ENCODE results near the gene DNMT1.

DNMT1 gene

DNA sequence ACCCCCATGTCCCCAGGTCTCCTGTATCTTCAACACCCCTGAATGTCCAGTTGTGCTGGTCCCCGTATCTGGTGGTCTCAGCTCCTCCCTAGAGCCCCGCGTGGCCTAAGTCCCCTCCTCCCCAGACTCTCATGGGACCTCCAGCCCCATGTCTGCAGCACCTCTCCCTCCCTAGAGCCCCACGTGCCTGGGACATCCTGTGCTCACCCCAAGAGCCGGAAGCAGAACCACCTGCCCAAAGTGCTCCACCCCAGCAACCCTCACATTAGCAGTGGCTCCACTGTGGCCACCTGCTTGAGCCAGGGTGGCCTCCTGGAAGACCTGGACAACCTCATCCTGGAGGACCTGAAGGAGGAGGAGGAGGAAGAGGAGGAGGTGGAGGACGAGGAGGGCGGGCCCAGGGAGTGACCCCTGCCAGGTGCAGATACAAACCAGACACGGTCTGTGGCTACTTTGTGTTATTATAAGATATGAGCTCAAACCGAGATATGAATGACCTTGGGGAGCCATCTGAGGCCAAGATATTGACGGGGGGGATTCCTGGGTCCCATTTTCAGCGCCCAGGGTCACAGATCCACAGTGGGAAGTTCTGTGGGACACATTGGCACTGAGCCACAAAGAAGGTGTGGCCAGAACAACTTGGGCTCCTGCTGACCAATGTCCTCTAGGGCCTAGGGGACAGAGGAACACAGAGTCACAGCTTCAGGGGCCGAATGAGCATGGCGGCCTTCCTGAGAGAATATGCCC, 102.7 kb downstream of the DNMT1 start:
- no peak overlapping the region for H3K4me3 ChIP-seq (ENCODE audit: low read depth, low read length)
- TF ChIP-seq, protein P1, sequence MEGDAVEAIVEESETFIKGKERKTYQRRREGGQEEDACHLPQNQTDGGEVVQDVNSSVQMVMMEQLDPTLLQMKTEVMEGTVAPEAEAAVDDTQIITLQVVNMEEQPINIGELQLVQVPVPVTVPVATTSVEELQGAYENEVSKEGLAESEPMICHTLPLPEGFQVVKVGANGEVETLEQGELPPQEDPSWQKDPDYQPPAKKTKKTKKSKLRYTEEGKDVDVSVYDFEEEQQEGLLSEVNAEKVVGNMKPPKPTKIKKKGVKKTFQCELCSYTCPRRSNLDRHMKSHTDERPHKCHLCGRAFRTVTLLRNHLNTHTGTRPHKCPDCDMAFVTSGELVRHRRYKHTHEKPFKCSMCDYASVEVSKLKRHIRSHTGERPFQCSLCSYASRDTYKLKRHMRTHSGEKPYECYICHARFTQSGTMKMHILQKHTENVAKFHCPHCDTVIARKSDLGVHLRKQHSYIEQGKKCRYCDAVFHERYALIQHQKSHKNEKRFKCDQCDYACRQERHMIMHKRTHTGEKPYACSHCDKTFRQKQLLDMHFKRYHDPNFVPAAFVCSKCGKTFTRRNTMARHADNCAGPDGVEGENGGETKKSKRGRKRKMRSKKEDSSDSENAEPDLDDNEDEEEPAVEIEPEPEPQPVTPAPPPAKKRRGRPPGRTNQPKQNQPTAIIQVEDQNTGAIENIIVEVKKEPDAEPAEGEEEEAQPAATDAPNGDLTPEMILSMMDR (IDR thresholded peaks at IDR 0.05; ENCODE audit: control insufficient read depth, extremely low read depth, insufficient read depth) = no peak
- no peak for DNase-seq (ENCODE audit: low read depth)

- TF ChIP-seq, protein P1 (IDR thresholded peaks at IDR 0.05; ENCODE audit: control insufficient read depth, extremely low read depth, insufficient read depth) = no peak
- DNase-seq (ENCODE audit: low read depth) = no peak
- no peak overlapping the region for H3K4me3 ChIP-seq (ENCODE audit: low read depth, low read length)
These were observed 103.4 kb downstream of the DNMT1 start for GRCh38 chr19:10091370-10091687.

DNA sequence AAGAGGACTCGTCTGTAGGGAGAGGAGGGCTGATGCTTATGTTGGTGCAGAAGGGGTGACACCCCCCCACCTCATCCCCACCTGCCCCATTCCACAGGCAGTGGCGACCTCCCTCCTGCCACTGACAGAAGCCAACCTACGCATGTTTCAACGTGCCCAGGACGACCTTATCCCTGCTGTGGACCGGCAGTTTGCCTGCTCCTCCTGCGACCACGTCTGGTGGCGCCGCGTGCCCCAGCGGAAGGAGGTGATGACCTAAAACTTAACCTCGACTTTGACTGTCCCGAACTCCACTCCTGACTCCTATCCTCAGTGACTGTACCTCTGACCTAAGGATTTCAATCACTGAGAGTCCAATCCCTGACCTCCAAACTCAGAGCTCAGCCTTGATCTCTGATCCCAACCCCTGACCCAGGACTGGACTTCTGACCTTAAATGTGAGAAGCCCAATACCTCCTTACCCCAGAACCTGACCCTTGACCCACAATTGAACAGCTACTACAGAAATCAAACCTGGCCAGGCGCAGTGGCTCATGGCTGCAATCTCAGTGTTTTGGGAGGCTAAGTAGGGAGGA, 104.9 kb downstream of the DNMT1 start:
- TF ChIP-seq, protein P1 (IDR thresholded peaks at IDR 0.05; ENCODE audit: control insufficient read depth, extremely low read depth, insufficient read depth) = no peak
- no peak for DNase-seq (ENCODE audit: low read depth)
- H3K4me3 ChIP-seq (ENCODE audit: low read depth, low read length) = no peak overlapping the region

DNA sequence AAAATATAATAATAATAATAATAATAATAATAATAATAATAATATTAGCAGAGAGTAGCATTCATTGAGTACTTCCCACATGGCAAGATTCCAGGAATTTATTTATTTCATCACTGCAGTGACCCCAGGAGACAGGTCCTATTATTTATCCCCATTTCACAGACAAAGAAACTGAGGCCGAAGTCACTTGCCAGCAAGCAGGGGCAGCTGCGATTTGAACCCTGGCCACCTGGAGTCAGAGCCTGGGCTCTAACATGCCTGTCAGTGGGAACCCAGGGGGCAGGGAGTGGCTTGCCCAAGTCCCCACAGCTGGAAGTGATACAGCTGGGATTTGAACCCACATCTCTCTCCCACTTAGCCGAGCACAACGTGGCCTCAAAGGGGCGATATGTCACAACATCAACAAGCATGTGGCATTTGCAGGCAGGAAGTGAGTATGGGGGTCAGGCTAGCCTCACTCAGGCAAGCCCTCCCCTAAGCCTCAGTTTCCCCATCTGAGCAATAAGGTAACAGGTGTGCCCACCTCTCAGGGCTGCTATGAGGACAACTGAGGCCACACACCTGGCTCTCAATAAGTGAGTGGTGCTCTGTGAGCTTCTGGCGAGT, 105.7 kb downstream of the DNMT1 start:
- H3K4me3 ChIP-seq (ENCODE audit: low read depth, low read length) = no peak overlapping the region
- TF ChIP-seq, protein P1 (IDR thresholded peaks at IDR 0.05; ENCODE audit: control insufficient read depth, extremely low read depth, insufficient read depth) = no peak
- no peak for DNase-seq (ENCODE audit: low read depth)

DNA sequence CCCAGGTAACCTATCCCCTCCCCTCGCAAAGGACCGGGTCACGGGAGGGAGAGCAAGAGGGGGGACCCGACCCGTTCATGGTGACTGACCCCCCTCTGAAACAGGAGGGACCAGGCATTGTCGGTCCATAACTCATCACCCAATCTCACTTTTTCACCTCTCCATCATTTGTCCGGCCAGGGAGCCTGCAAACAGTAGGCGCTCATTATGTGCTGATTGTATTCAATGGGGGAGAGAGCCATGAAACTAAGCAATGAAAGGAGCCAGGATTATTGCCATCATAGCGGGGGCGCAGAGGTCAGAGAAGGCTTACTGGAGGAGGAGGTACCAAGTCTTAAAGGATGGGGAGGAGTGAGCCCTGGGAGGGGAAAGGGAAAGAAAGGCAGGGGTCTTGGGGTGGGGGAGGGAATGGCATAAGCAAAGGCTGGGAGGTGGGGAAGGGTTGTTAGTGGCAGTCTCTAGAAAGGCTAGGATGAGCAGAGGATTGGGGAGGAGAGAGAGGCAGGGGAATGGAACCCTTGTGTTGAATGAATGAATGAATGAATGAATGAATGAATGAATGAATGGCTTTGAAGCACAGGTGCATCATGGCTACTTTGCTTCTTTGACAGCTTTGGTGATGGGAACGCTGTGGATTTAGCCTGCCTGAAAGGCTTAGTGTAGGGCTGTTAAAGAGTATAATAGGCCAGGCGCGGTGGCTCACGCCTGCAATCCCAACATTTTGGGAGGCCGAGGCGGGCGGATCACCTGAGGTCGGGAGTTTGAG, 107.3 kb downstream of the DNMT1 start:
- H3K4me3 ChIP-seq (ENCODE audit: low read depth, low read length) = no peak overlapping the region
- no peak for DNase-seq (ENCODE audit: low read depth)
- TF ChIP-seq, protein P1 (IDR thresholded peaks at IDR 0.05; ENCODE audit: control insufficient read depth, extremely low read depth, insufficient read depth) = no peak

DNA sequence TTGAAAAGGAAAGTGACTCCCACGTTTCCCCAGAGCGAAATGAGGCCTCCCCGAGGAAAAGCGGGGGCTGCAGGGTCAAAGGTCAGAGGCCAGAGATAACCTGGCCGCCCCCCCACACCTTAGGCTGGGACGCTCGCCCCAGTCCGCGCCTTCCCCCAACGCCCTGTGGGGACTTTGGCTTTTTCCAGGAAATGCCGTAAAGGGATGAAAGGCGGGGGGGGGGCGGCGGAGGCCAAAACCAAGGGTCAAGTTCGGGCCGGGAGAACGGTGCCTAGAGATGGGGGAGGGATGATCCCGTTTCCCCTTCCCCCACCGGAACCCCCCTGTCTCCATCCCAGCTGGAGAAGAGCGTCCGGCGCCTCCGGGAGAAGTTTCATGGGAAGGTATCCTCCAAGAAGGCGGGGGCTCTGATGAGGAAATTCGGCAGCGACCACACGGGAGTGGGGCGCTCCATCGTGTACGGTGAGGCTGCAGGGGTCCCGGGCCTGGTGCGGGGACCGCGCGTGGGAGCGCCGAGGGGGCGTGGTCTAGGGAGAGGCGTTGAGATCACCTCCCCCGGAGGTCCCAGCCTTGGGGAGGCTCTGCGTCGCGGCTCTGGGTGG, 108.1 kb downstream of the DNMT1 start:
- peak overlapping the region; percentile 76 for H3K4me3 ChIP-seq (ENCODE audit: low read depth, low read length)
- TF ChIP-seq, protein P1 (IDR thresholded peaks at IDR 0.05; ENCODE audit: control insufficient read depth, extremely low read depth, insufficient read depth) = no peak
- no peak for DNase-seq (ENCODE audit: low read depth)
